ENCODE measurements around the gene CAGE1. TPM values are rescaled to one million over a fixed set of nuclear protein-coding genes. Genes with fewer than 3 reads are reported as not detected.

Gene CAGE1
- total and polyA plus RNA-seq, 9 donors = not detected

- H3K9me3 ChIP-seq = no peaks in the 10 kb centered on the region
- peak within 1 kb of the TSS; percentile 49 to 95 for H3K27ac ChIP-seq
- TF ChIP-seq EP300 (IDR thresholded peaks at IDR 0.05) (peak; percentile 19), CTCF (IDR thresholded peaks at IDR 0.05) (no peak), POLR2A (IDR thresholded peaks at IDR 0.05) (peak; percentile 83)
- peak within 1 kb of the TSS; percentile 65 for H3K4me3 ChIP-seq
- no peaks in the 10 kb centered on the region for H3K27me3 ChIP-seq
- H3K4me1 ChIP-seq (ENCODE audit: insufficient read depth) = peaks cover 7% of the 10 kb centered on the region
- WGBS, 3 donors = 0 to 1% (median 0%) methylated on average over 40 to 83 of the region's 83 CpGs
- peak; percentile 97 to 98 (median 97) for DNase-seq
- intact Hi-C loops (cut with DNase I) = loop anchor here in 1 of 4 donors (5.0 to 10.0 kb wide), 2 partner anchors 79 to 1122 kb away; partner anchors contain the start of gene SLC35B3
- no peaks in the 10 kb centered on the region for H3K36me3 ChIP-seq
These were observed 76.7 kb downstream of the CAGE1 start, which contains the start of gene SSR1 for GRCh38 chr6:7312616-7313504. TSS of gene SSR1 (minus strand) at chr6:7313199. CDS start at chr6:7313120, 79 bp downstream.

- intact Hi-C loops (cut with DNase I) = loop anchor here in 1 of 4 donors (5.0 to 10.0 kb wide), 2 partner anchors 80 to 1123 kb away; partner anchors contain the start of gene SLC35B3
- DNase-seq = no peak
These were observed 77.5 kb downstream of the CAGE1 start for GRCh38 chr6:7311917-7312615.

GRCh38 chr6:7311176-7311575, 78.4 kb downstream of the CAGE1 start:
- H3K36me3 ChIP-seq = no peaks in the 10 kb centered on the region
- no peak overlapping the region for H3K4me3 ChIP-seq
- no peaks in the 10 kb centered on the region for H3K27me3 ChIP-seq
- DNase-seq = no peak
- peaks cover 7% of the 10 kb centered on the region for H3K4me1 ChIP-seq (ENCODE audit: insufficient read depth)
- WGBS, 3 donors = 11 to 24% (median 17%) methylated on average over 1 of the region's 1 CpG
- no peak overlapping the region for H3K27ac ChIP-seq
- TF ChIP-seq CTCF (IDR thresholded peaks at IDR 0.05) = no peak
- TF ChIP-seq EP300 (IDR thresholded peaks at IDR 0.05) = no peak
- TF ChIP-seq POLR2A (IDR thresholded peaks at IDR 0.05) = no peak
- H3K9me3 ChIP-seq = no peaks in the 10 kb centered on the region
- intact Hi-C loops (cut with DNase I) = loop anchor here in 1 of 4 donors (5.0 to 10.0 kb wide), 2 partner anchors 81 to 1124 kb away; partner anchors contain the start of gene SLC35B3

More at GRCh38 chr6:7311917-7312615, 77.5 kb downstream of the CAGE1 start:
- Histone ChIP-seq H3K27me3 (no peaks in the 10 kb centered on the region), H3K4me3 (peak overlapping the region; percentile 65), H3K27ac (peak overlapping the region; percentile 49 to 95), H3K36me3 (no peaks in the 10 kb centered on the region), H3K4me1 (ENCODE audit: insufficient read depth) (peaks cover 7% of the 10 kb centered on the region), H3K9me3 (no peaks in the 10 kb centered on the region)
- TF ChIP-seq EP300 (IDR thresholded peaks at IDR 0.05) (no peak), POLR2A (IDR thresholded peaks at IDR 0.05) (no peak), CTCF (IDR thresholded peaks at IDR 0.05) (no peak)
- WGBS, 3 donors = 0 to 1% (median 1%) methylated on average over 17 of the region's 17 CpGs

GRCh38 chr6:7309050-7309449, 80.5 kb downstream of the CAGE1 start:
- intact Hi-C loops (cut with DNase I) = no loop called here
- Histone ChIP-seq H3K36me3 (no peaks in the 10 kb centered on the region), H3K4me3 (no peak overlapping the region), H3K27me3 (no peaks in the 10 kb centered on the region), H3K27ac (no peak overlapping the region), H3K9me3 (no peaks in the 10 kb centered on the region), H3K4me1 (ENCODE audit: insufficient read depth) (peaks cover 7% of the 10 kb centered on the region)
- 74 to 97% (median 95%) methylated on average over 5 of the region's 5 CpGs for WGBS, 3 donors
- TF ChIP-seq CTCF (IDR thresholded peaks at IDR 0.05) (no peak), EP300 (IDR thresholded peaks at IDR 0.05) (no peak), POLR2A (IDR thresholded peaks at IDR 0.05) (no peak)
- no peak for DNase-seq

All from ovary (tissue), 9 donors.